ENCODE results near the gene RNU6-9.

The RNU6-9 gene

GRCh38 chr19:888581-889385 lies 4.5 kb upstream of the RNU6-9 start:
- no peak overlapping the region for H3K4me3 ChIP-seq (ENCODE audit: low read depth, low read length)
- TF ChIP-seq CTCF (IDR thresholded peaks at IDR 0.05; ENCODE audit: low read depth, low read length) = no peak

- no peak for TF ChIP-seq CTCF (IDR thresholded peaks at IDR 0.05; ENCODE audit: low read depth, low read length)
- H3K4me3 ChIP-seq (ENCODE audit: low read depth, low read length) = no peak overlapping the region
Observed at GRCh38 chr19:889662-890295, 3.5 kb upstream of the RNU6-9 start.

- no peak for TF ChIP-seq CTCF (IDR thresholded peaks at IDR 0.05; ENCODE audit: low read depth, low read length)
- H3K4me3 ChIP-seq (ENCODE audit: low read depth, low read length) = no peak overlapping the region
Observed at GRCh38 chr19:890831-891230, 2.5 kb upstream of the RNU6-9 start.

- peak overlapping the region; percentile 81 for H3K4me3 ChIP-seq (ENCODE audit: low read depth, low read length)
Observed at GRCh38 chr19:891421-892200, 1.7 kb upstream of the RNU6-9 start.

- peak overlapping the region; percentile 81 for H3K4me3 ChIP-seq (ENCODE audit: low read depth, low read length)
- TF ChIP-seq CTCF (IDR thresholded peaks at IDR 0.05; ENCODE audit: low read depth, low read length) = no peak
Observed at GRCh38 chr19:892243-892893, 916 bp upstream of the RNU6-9 start.

GRCh38 chr19:896434-896833 lies 3.1 kb downstream of the RNU6-9 start:
- H3K4me3 ChIP-seq (ENCODE audit: low read depth, low read length) = no peak overlapping the region
- TF ChIP-seq CTCF (IDR thresholded peaks at IDR 0.05; ENCODE audit: low read depth, low read length) = no peak

- H3K4me3 ChIP-seq (ENCODE audit: low read depth, low read length) = no peak overlapping the region
- TF ChIP-seq CTCF (IDR thresholded peaks at IDR 0.05; ENCODE audit: low read depth, low read length) = no peak
Observed at GRCh38 chr19:896999-897398, 3.7 kb downstream of the RNU6-9 start.

Data from WI38 (cell line).